ENCODE results near the gene PFKL.

Gene PFKL

DNA sequence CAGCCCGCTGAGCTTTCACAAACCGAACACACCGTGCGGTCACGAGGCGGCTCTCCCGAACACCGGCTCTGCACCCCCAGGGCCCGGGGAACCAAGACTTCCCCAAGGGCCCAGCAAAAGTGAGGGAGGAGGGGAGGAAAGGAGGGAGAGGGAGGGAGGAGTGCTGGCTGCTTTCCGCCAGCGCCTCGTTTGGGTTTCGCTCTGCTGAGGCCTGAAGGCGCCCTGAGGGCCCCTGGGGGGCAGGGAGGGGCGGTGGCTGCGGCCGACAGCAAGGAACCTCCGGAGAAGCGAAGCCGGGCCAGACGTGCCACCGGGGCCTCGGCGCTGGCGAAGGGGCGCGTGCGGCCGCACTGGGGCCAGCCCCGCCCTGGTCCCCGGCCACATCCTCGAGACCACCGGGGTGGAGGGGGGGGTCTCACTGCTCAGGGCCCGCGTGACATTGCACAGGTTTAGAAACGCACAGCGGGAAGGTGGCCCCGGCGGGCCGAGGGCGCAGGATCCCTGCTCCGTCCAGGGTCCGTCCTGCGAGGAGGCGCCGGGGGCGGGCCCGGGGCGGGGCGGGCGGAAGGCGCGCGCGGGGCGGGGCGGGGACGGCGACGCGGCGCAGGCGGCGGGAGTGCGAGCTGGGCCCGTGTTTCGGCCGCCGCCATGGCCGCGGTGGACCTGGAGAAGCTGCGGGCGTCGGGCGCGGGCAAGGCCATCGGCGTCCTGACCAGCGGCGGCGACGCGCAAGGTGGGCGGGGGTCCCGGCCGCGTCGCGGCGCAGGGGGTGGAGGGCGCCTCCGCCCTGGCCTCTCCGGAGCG lies at the start of gene PFKL:
PFKL (plus strand) TSS at position 596 of the 804 bp plus-strand sequence; CDS start at position 649, 53 bp downstream.
- no peak for DNase-seq

DNA sequence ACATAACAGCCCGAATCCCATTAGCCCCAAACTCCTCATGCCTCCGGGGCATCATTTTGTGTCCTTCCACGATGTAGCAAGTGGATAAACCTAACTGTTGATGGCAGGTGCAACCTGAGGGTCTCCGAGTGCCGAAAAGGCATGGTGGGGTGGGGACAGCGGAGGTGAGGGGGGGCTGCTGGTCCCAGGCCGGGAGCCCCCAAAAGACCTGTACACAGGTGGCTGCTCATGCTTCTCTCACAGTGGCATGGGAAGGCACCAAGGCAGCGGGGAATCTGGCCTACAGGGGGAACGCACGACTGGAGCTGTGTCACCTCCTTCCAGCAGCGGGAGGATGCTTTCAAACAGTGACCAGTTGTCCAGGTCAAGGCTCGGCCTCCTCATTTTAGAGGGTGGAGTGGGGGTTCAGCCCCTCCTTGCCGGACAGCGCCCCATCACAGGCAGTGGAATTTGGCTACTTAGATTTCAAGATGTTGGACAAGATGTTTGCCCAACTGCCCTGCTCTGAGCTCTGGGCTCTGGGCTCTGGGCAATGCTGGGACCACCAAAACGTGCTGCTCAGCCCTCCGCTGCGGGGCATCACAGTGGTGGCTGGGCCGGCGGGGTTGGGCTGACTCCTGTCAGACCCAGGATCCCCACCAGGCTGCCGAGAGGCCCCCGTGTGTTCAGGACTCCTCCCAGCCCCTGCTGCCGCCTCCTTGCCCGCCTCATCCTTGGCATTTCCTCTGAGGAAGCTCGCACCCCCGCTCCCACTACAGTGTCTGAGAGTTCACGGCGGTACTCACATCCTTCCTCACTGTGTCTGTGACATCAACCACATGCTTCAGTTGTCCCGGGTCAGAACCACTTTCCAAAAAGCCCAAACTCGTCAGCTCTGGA lies 45.8 kb upstream of the PFKL start:
- DNase-seq = no peak

DNA sequence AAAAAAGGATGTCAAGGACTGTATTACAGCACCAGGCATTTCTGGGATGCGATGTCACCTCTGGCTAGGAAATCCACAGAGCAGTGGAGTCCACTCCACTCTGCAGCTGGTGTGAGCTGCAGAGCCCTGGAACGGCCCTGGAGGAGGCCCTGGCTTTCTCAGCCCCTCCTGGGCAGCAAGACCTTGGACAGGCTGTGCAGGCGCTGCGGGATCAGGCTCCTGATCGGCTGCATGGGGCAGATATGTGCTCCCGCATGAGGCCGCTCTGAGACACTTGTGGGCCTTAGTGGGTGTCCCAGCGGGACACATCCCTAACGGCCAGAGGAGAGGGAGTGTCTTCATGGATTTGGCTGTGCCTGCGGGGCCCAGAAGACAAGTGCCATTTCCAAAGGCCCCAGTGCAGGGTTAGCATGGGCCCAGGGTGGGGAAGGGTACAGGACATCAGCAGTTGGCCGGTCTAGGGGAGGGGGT lies 44.3 kb upstream of the PFKL start:
- DNase-seq = no peak

DNA sequence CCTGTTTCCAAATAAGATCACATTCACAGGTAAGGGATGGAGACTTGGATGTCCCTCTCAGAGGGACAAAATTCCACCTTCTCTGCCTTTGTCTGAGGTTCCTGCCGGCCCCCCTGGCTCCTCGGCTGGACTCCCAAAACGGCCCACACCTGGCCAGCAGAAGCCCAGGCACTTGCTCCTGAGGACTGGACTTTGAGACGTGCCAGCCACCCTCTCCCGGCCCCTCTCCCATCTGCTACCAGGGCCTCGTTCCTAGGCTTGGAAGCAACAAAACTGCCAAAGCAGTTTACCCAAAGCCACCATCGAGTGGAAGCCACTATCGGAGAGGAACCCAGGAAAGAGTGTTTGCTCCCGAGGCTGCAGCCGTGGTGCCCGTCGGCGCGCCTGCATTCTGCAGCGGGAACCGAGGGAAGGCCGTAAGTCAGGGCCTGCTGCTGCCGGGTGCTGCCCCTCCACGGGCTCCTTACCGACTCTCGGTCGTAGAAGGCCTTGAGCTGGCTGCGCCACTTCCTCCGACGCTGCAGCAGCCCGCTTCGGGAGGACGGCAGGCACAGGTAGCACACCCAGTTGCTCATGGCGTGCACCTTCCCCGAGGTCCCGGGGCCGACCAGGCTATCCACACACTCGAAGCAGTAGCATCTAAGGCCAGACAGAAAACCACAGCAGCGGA lies 41.7 kb upstream of the PFKL start:
- no peak for DNase-seq

DNA sequence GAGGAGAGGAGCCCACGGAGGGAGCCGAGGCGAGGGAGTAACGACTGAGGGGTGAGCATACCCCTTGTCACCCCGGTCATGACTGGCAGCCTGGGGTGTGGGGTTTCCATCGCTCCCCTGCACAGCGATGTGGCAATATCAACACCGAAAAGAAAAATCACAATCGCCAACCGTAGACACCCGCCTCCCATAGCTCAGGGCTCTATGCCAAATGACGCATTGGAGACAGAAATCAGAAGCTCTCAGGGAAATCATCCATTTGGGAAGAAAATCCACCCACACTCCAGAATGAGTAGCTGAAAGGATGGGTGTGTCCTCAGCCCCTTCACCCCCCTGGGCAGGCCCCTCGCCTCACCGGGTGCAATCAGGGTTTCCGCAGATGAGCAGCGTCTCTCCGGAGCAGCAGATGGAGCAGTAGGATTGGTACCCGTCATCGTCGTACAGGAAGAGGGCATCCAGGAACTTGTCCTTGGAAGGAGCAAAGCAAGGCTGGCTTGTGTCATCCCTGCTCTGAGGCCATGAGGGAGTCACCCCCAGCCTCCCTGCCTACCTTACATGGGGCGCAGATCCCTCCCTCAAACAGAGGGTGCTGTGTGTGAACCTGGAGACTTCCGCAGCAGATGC lies 40.7 kb upstream of the PFKL start:
- no peak for DNase-seq

DNA sequence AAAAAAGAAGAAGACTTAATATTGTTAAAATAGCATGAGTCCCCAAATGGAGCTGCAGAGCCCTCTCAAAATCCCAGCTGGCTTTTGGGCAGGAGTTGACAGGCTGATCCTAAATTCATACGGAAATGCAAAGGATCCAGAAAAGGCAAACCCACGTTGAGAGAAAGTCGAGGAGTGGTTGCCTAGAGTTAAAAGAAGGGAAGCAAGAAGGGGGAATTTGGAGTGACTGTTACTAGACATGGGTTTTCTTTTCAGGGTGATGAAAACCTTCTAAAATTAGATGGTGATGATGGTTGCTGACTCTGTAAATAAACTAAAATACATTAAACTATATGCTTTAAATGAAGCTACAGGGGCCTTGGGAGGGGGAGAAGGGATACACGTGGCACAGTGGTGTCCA lies 39.8 kb upstream of the PFKL start:
- DNase-seq = no peak

GRCh38 chr21:44260791-44261631 lies 38.8 kb upstream of the PFKL start:
- DNase-seq = no peak

GRCh38 chr21:44261675-44262295 lies 38.1 kb upstream of the PFKL start, which contains the start of gene DNMT3L:
Gene DNMT3L (minus strand): TSS chr21:44261897. CDS start chr21:44261259, 638 bp downstream.
- no peak for DNase-seq

- no peak for DNase-seq
Observed at GRCh38 chr21:44262338-44263056, 37.4 kb upstream of the PFKL start.

GRCh38 chr21:44263221-44263760 lies 36.6 kb upstream of the PFKL start:
- no peak for DNase-seq

DNA sequence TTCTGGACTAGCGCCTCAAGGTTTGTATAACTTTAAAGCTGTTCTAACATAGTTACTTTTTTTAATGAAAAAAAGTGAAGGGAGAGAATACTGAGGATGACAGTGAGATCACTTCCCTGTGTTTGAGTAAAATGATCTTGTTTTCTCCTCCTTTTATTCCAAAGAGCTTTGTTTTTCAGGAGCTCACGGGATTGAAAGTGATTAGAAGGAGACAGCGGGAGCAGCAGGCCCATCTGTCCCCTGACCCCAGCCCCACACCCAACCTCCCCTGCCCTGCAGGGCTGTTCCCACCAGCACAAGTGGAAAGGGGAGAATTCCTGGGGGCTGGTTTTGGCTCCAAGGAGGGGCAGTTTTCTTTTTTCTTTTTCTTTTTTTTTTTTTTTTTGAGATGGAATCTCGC lies 36.1 kb upstream of the PFKL start:
- DNase-seq = no peak

- DNase-seq = no peak
Observed at GRCh38 chr21:44265734-44266270, 34.1 kb upstream of the PFKL start.

DNA sequence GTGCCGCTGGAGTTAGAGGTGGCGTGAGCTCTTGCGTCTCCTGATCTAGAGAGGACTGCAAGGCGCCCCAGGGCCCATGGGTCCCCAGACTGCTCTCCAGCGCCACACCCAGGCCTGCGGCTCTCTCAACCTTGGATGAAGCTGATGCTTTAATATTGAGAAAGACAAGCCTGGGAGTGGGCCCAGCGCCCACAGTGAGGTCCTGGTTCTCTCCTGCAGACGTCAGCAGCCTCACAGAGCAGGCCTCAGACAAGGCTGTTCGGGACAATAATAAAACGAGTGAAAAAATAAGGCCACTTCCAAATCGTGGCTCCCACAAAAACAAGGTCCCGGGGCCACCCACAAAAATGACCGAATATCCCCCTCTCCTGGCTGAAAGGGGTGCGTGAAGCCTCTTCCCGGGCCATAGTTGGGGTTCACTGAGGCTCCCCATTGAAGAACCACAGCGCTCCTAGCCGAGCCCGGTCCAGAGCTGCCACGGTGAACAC lies 32.2 kb upstream of the PFKL start:
- DNase-seq = no peak

DNA sequence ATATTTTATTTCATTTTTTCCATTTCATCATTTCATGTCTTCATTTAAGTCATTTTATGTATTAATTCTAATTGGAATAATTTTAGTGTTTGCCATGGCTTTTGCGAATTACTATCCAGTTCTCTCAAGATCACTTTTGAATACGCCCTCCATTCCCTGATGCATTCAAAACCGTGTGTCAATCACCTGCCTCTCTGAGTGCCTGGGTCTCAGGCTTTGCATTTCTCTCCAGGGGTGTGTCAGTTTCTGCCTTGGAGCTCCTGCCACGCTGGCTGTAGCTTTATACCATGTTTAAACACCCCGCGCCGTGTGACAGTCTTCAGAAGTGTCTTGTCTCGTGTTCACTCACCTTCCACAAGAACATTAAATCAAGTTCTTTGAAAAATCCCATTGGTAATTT lies 30.8 kb upstream of the PFKL start:
- DNase-seq = no peak

DNA sequence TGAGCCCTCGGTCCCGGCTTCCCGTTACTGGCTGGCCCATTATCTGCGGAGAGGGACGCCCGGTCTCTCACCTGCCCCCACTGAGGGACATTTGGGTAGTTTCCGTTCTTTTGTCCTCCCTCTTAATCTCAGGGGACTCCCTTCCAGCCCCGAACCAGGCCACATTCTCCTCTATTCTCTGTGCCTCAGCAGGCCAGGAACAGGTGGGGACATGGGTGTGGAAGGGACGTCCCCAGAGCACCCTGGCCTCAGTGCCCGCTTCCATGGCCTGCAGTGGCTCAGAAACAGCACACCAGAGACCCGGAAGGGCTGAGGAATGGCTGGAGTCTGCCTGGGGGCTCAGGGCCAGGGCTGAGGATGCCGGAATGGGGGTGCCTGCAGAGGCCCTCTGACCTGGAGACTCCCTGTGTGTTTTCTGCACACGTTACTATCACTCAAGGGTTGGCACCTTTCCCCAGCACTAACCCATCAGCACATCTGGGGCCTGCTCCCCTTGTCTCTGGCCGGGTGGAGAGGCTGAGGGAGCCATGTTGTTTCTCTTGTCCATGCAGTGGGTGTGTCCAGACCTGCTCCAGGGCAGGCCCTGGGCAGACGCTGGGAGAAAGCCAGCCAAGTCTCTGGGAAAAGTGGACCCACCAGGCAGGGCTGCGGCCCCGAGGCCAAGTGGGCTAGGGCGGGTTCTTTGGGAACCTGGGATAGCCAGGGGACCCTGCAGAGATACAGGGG lies 28.1 kb upstream of the PFKL start:
- no peak for DNase-seq

GRCh38 chr21:44272284-44272858 lies 27.5 kb upstream of the PFKL start:
- no peak for DNase-seq

DNA sequence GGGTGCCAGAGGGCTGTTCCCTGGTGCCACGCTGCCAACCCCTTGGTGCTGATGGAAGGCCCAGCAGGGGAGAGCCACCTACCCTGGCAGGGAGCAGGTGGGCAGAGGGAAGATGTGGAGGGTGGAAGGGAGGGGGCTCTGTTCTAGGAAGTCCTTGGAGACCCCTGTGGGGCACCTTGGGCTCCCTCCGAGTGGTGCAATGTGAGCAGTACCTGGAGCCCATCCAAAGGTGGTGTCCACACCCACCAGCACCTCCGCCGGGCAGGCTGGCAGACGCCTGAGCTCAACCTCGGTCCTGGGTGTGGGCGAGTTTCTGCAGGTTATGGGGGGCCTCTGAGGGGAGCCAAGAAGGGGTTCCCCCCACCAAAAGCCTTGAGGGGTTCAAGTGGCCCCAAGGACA lies 26.8 kb upstream of the PFKL start:
- DNase-seq = no peak

DNA sequence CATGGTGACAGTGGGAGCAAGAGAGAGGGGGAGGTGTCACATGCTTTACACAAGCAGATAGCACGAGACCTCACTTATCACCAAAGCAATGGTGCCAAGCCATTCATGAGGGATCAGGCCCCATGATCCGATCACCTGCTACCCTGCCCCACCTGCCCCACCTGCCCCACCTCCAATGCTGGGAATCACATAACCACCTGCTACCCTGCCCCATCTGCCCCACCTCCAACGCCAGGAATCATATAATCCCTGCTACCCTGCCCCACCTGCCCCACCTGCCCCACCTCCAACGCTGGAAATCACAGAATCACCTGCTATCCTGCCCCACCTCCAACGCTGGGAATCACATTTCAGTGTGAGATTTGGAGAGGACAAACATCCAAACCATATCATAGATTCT lies 24.8 kb upstream of the PFKL start:
- DNase-seq = no peak
